Esophagus muscularis mucosa (tissue), 3 donors: Measurements from ENCODE around the gene MEN1.
A peak's percentile ranks its signal among the peaks of the same experiment; 100 is the strongest.

Experiments
- CTCF ChIP-seq, 3 experiments: fragments of 200-600 bp in 2 of 3; fragments of 450-650 bp in 1 of 3; sonication (generic) in 2 of 3; IDR thresholded peaks; one replicate each; pipeline ENCODE4 v1.5.1; 2017 to 2019; ENCODE audit warnings: antibody characterized with exemption in 3 of 3, mild to moderate bottlenecking in 2 of 3, moderate library complexity in 1 of 3
- POLR2A ChIP-seq: fragments of 450-650 bp; IDR thresholded peaks from one replicate; pipeline ENCODE4 v1.6.1; 2017; ENCODE audit warnings: antibody characterized with exemption, moderate library complexity, mild to moderate bottlenecking, low read depth

GRCh38 chr11:64810271-64810890, at the start of gene MEN1:
- TF ChIP-seq POLR2A (peak; percentile 54), CTCF (IDR thresholded peaks at IDR 0.05) (peak in 1 of 3 experiments; percentile 42)
